Vein endothelial cell (primary cell): ENCODE results near the gene ZNF132. TPM values are rescaled to one million over a fixed set of nuclear protein-coding genes. Genes with fewer than 3 reads are reported as not detected.

Experiments
- small RNA-seq: library from RNA; depleted of rRNA; stranded (forward); fragments of <200 nt; gene quantifications from one replicate; pipeline ENCODE3, GENCODE V24; 2012
- total RNA-seq: library from RNA; depleted of rRNA; stranded (reverse); fragments of >200 nt; gene quantifications from 2 replicates; pipeline ENCODE4 v1.2.3, GENCODE V29; 2012

Gene ZNF132
- total RNA-seq, result 7.3 and 7.5 TPM in 2 replicates

DNA sequence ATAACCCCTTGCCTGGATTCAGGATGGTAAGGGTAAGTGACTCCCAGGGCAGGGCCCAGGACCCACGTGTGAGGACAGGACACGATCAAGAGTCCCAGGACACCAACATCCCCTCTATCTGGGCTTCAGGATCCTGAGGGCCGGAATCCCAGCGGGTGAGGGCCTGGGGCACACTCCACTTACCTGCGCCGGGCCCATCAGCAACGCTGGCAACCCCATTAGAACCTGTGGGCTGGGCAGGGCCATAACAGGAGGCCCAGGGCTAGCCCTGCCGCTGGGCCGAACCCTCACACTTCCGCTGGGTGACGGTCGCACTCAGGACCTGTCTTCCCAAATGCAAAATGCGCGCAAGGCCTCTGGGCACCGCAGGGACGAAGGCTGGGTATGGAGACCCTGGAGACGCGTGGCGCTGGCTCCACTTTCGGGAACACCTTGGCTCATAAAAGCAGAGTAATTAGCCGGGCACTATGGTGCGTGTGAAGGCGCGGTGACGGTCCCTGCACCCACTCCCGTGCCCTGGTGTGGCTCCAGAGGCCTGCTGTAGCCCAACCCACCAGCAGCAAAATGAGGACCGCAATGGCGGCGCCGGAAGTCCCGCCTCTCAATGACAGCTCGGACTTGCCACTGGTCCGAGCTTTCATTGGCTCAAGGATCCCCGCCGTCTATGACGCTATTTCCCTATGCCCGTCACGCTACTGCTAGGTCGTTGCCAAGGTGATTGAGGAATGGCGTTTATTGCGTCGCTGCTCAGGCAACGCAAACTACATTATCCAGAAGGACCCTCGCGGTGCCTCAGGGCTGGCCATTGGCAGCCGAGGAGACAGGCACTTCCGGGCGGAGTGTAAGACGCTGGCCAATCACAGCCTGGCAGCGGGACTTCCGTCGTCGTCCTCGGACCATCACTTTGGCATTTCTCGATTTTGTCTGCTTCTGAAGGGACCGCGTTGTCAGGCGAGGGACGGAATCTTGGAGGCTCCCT is at the start of gene ZNF132:
Gene ZNF132, minus strand, starts transcription at position 578 of the 979 bp plus-strand sequence. Its CDS starts 332 bp downstream, at position 246.

DNA sequence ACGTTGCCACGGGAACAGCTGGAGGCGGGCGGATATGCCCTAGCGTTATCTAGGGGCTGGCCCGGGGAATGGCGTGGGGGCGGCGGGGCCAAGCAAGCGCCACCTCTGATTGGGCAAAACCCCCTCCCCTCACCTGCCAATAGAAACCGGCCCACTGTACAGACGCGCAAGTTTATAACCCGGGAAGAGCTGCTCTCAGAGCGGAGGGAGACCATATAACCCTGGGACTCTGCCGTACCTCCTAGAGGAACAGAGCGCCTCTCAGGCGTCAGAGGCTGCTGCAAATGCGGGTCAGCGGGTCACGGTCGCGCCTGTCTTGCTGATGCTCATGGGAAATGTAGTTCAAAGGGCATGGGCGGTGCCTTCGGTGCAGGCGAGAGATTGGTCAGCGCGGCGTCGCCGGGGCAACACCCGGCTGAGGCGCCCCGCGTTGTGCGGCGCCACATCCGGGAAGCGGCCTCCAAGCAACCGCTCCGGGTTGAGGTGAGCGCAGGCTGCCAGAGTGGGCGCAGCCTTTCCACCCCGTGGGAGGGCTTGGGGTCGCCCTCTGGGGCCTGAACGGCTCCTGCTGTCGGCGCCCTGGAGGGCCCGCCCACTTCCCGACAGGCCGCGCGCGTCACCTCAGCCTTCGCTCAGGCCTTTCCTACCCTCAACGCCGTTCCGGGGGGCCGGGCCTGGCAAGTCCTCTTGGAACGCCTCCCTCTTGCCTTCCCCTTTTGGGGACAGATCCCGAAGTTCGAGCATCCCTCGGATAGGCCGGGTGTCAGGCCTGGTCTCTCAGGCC is 36.0 kb upstream of the ZNF132 start, which contains the start of gene ZNF446:
Gene ZNF446, plus strand, starts transcription at position 639 of the 784 bp plus-strand sequence. CDS start 867 bp downstream, outside the sequence.

DNA sequence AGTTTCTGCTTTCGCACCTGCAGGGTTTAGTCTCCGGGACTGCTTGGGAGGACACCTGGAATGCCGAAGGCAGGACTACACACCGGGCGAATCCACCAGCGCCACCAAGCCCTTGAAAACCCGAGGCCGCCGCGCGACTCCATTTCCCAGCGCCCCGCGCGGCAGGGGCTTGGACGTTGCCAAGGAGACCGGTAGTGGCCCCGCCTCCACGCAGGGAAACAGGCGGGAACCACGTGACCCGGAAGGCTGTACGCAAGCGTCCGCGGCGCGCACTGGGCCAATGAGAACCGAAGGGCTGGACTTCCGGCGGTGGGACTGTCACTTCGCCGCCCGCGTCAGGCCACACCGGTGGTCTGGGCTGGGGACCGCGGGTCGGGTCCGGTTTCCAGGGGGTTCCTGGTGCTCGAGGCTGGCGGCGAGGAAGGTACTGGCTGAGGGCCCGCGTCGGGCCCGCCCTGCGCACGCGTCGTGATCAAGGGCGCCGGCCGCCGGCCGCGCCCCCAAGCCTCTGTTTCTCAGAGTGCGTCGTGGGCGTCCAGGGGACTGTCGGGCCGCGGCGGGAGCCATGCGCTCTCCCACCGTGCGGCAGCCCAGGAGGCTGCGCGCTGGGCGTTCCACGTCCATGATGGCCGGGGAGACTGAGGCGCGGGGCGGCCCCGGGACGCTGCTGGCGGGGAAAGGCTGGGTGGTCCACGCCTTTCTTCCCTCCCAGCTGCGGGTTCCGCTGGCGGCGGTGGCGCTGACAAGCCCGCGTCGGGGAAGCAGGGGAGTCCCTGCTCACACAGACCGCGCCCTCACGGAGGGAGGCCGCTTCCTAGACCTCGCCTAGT is 27.0 kb upstream of the ZNF132 start, which contains the start of gene ZNF324:
Gene ZNF324, plus strand, starts transcription at position 321 of the 830 bp plus-strand sequence. CDS start 2,106 bp downstream, outside the sequence.

DNA sequence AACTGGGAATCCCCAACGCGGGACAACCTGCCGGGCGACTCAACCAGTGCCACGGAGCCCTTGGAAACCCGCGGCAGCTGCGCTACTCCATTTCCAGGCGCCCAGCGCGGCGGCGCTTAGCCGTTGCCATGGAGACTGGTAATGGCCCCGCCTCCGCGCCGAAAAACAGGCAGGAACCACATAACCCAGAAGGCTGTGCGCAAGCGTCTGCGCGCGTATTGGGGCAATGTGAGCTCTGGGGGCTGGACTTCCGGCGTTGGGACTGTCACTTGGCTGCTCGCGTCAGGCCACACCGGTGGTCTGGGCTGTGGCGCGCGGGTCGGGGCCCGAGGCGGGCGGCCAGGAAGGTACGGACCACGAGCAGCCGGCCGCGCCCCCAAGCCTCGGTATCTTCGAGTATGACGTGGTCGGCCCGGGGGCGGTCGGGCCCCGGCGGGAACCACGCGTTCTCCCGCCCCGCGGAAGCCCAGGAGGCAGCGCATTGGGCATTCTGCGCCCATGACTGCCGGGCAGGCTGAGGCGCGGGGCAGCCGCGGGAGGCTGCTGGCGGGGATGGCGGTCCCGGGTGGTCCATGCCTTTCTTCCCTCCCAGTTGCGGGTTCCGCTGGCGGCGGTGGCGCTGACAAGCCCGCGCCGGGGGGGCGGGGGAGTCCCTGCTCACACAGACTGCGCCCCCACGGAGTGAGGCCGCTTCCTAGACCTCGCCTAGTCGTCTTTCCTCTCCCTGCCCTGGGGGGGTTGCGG is 11.6 kb upstream of the ZNF132 start, which contains the start of gene ZNF324B:
Gene ZNF324B, plus strand, starts transcription at position 265 of the 744 bp plus-strand sequence. CDS start 2,080 bp downstream, outside the sequence.

DNA sequence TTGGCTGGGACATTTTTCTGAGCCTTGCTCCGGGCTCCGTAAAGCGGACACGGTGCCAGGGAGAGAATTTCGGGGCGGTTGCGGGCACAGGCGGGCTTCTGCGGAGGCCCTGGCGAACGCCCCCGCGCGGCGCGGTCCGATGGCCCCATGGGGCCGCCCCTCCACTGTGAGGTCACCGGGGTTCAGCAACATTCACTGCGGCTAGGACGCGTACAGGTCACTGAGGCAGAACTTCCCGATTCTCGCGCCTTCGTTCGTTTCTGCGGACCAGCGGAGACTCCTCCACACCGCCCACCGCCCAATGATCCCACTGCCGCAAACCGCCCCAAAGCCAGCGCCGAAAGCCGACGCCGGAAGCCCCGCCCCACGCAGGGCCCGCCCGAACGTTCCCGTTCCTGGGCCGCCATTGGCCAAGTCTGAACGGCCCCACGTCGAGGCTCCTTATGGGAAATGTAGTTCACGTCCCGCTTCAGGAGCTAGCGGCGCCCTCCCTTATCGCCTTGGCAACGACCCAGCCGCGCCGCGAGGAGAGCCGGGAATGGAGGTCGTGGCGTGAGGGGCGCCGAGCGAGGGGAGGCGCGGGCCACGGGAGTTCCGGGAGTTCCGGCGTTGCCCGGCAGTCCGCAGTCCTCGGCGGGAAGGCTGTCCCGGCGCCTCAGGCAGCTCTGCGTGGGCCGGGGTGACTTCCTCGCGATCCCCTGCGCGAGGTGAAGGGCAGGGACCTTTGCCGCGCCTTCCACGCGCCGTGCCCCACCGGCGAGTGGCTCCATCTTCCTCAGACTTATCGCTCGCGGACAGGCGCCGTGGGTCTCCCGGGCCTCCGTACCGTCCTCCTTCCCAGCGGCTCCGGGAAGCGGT is 31.6 kb downstream of the ZNF132 start, which contains the start of gene ZNF584:
Gene ZNF584, plus strand, starts transcription at position 498 of the 858 bp plus-strand sequence. CDS start 499 bp downstream, outside the sequence.

DNA sequence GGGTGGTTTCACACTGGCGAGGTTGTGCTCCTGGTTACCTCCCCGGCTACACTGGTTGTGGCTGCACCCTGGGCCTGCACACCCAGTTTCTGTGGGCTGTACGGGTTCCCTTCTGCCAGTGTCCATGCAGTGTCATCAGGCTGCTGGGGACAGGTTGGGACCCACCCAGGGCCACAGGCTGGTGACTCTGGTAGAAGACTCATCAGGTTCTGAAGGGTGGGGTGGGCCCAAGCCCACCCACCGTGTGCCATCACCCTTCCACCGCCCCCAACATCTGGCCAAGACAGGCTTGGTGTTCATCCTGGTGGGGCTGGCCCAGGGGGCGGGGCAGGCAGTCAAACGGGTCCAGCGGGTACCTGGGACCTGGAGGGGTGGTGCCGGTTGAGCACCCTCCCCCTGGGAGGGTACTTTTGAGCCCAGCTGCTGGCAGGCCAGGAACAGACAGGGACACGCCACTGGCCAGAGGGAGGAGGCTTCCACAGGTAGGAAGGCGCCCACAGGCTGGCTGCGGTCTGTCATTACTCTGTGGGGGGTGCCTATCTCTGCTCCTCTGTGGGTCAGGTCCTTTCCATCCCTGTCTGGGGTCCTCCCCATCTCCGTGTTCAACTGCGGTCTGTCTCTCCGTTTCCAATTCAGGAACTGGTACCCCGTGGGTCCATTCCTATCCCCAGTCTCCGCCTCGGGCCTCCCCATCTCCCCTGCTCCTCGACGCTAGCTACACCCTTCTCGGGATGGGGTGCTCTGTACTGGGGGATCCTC is 44.6 kb downstream of the ZNF132 start, which contains the start of gene RNF225:
Gene RNF225, plus strand, starts transcription at position 437 of the 759 bp plus-strand sequence. CDS start 434 bp downstream, outside the sequence.

DNA sequence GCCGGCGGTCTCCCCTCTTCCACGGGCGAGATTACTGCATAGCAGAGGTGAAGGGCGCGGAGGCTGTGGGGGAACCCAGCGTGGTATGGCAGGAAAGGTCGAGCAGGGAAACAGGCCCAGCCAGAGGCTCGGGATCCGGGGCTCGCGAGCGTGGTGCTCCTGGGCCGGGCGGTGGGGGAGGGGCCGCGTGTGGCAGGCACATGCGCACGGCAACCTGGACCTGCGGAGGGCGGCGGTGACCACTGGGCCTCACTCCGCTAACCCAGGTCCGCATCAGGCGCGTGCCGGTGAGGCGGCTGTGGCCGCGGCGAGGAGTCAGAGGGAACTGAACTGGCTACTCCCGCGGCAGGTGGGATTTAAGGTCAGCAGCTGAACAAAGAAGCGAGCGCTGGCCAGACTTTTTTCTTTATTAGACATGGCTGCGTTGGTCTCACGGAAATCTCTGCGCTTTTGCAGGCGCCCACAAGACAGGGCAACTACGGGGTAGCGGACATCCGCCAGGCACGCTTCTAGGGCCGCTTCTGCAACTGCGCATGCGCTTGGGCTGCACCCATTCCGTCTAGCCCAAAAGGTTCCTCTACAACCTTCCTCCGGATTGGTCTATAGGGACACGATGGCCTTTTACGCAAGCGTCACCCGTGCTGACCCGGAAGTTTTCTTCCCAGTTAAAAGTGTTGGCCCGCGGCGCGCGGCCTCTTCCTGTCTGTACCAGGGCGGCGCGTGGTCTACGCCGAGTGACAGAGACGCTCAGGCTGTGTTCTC is 53.2 kb downstream of the ZNF132 start, which contains the start of gene RPS5:
Gene RPS5, plus strand, starts transcription at position 694 of the 762 bp plus-strand sequence. CDS start 869 bp downstream, outside the sequence.

Small RNA genes within 50 kb of the gene (small RNA-seq; reads per million reads assigned to genes)
- gene MIR4754 (not detected), gene RNU6-1337P (not detected)

Other genes with a start within 250 kb of the ZNF132 start
- 50.3 and 53.6 TPM in 2 replicates for gene ZNF544, start 211.2 kb downstream of the ZNF132 start, total RNA-seq
- gene ZNF8, start 161.2 kb downstream of the ZNF132 start, total RNA-seq, result 8.2 and 8.5 TPM in 2 replicates
- gene ERVK3-1, start 134.8 kb downstream of the ZNF132 start, total RNA-seq, result 21.6 and 25.9 TPM in 2 replicates
- 3.9 and 4.6 TPM in 2 replicates for gene ZSCAN22, start 113.2 kb downstream of the ZNF132 start, total RNA-seq
- gene A1BG, start 86.7 kb downstream of the ZNF132 start, total RNA-seq, result 0.33 and 4.0 TPM in 2 replicates
- 0.76 and 0.98 TPM in 2 replicates for gene ZNF497, start 77.4 kb downstream of the ZNF132 start, total RNA-seq
- gene ZNF837, start 59.1 kb downstream of the ZNF132 start, total RNA-seq, result 2.3 and 2.5 TPM in 2 replicates
- gene RPS5, start 52.9 kb downstream of the ZNF132 start, total RNA-seq, result 1,488 and 1,703 TPM in 2 replicates
- 0.33 and 0.67 TPM in 2 replicates for gene RNF225, start 44.5 kb downstream of the ZNF132 start, total RNA-seq
- gene ZNF584, start 31.5 kb downstream of the ZNF132 start, total RNA-seq, result 10.2 and 11.1 TPM in 2 replicates
- gene ZNF324B, start 11.5 kb upstream of the ZNF132 start, total RNA-seq, result 8.5 and 12.2 TPM in 2 replicates
- gene ZNF324, start 26.9 kb upstream of the ZNF132 start, total RNA-seq, result 17.6 and 20.6 TPM in 2 replicates
- gene ZNF446, start 36.2 kb upstream of the ZNF132 start, total RNA-seq, result 8.6 and 10.1 TPM in 2 replicates
- 5.2 and 6.5 TPM in 2 replicates for gene SLC27A5, start 71.8 kb upstream of the ZNF132 start, total RNA-seq
- gene ZBTB45, start 79.7 kb upstream of the ZNF132 start, total RNA-seq, result 9.6 and 12.4 TPM in 2 replicates
- 350 and 379 TPM in 2 replicates for gene TRIM28, start 103.9 kb upstream of the ZNF132 start, total RNA-seq
- gene CHMP2A, start 115.0 kb upstream of the ZNF132 start, total RNA-seq, result 74.3 and 84.6 TPM in 2 replicates
- 93.2 and 104 TPM in 2 replicates for gene UBE2M, start 118.5 kb upstream of the ZNF132 start, total RNA-seq
- 17.4 and 19.6 TPM in 2 replicates for gene MZF1, start 133.2 kb upstream of the ZNF132 start, total RNA-seq